Measurements from ENCODE around the gene GLIS1. TPM values are rescaled to one million over a fixed set of nuclear protein-coding genes. Genes with fewer than 3 reads are reported as not detected.

GLIS1 gene
- total RNA-seq, 1 experiment from 2014 or later = 0.28 TPM

- Histone ChIP-seq H4K5ac (ENCODE audit: insufficient read length, low read depth, low read length) (no peak overlapping the region), H4K20me1 (ENCODE audit: control insufficient read depth, insufficient read depth, insufficient read length) (no peaks in the 10 kb centered on the region), H3K79me2 (ENCODE audit: insufficient read depth, low read length) (no peaks in the 10 kb centered on the region), H2BK15ac (ENCODE audit: low read depth, low read length) (no peak overlapping the region), H3K27me3 (ENCODE audit: insufficient read depth, low read length) (peaks cover 24% of the 10 kb centered on the region), H3K18ac (ENCODE audit: insufficient read length, low read depth, low read length) (no peak overlapping the region), H3K9me3 (ENCODE audit: control insufficient read depth, low read depth, low read length) (no peaks in the 10 kb centered on the region), H3K9ac (ENCODE audit: extremely low read depth, insufficient read length, low read length) (no peak overlapping the region), H3T11ph (ENCODE audit: low read length) (no peak overlapping the region), H2BK5ac (ENCODE audit: insufficient read length, low read length) (no peak overlapping the region), H3K4me2 (ENCODE audit: insufficient read depth, insufficient read length, low read length) (no peak overlapping the region), H2BK120ac (ENCODE audit: low read depth, low read length, poor library complexity, severe bottlenecking) (no peak overlapping the region), H2AFZ (ENCODE audit: low read length) (no peak overlapping the region), H2BK12ac (ENCODE audit: insufficient read length, low read depth, low read length) (no peak overlapping the region), H4K8ac (replicated peaks; ENCODE audit: insufficient read length, low read depth, low read length) (no peak overlapping the region), H3K23ac (ENCODE audit: insufficient read length, low read depth, low read length) (no peak overlapping the region), H3K4ac (ENCODE audit: low read depth, low read length) (no peak overlapping the region), H3K14ac (ENCODE audit: insufficient read depth, low read length) (no peak overlapping the region), H3K23me2 (ENCODE audit: insufficient read length, low read depth, low read length, poor library complexity, severe bottlenecking) (peaks cover under 1% of the 10 kb centered on the region), H3K56ac (ENCODE audit: insufficient read length, low read depth, low read length) (no peak overlapping the region), H2AK5ac (ENCODE audit: insufficient read length, low read length) (no peak overlapping the region), H3K27ac (ENCODE audit: insufficient read length, low read depth, low read length) (no peak overlapping the region), H4K91ac (ENCODE audit: insufficient read length, low read depth, low read length) (no peak overlapping the region), H3K79me1 (ENCODE audit: insufficient read depth, low read depth, low read length, poor library complexity, severe bottlenecking) (no peaks in the 10 kb centered on the region), H3K4me1 (ENCODE audit: insufficient read depth, low read length) (no peaks in the 10 kb centered on the region), H2BK20ac (ENCODE audit: low read depth, low read length, poor library complexity, severe bottlenecking) (no peak overlapping the region)
- no peak for TF ChIP-seq CTCF (conservative IDR thresholded peaks at IDR 0.05)
- Mint-ChIP-seq H3K27me3 (ENCODE audit: low read depth) (peaks cover 66% of the 10 kb centered on the region), H3K4me3 (no peak overlapping the region), H3K27ac (no peak overlapping the region), H3K9me3 (no peaks in the 10 kb centered on the region), H3K4me1 (peaks cover 9 to 20% of the 10 kb centered on the region in 2 experiments), H3K36me3 (ENCODE audit: insufficient read depth in 1 of 3, low read depth in 3 of 3) (no peaks in the 10 kb centered on the region)
- WGBS (ENCODE audit: extremely low coverage, insufficient read length, low lambda C conversion rate) = no CpG with 5 or more reads among the region's 6 CpGs
- no peak for DNase-seq
Observed at GRCh38 chr1:53732912-53733317, 6.0 kb downstream of the GLIS1 start.
